Fibroblast of lung (primary cell): ENCODE data around the gene MYH1.

Experiments
- CTCF ChIP-seq, 2 donors: IDR thresholded peaks in 1 of 2; conservative IDR thresholded peaks in 1 of 2; 1 replicate in 1 of 2; 2 replicates in 1 of 2; pipeline ENCODE4 v1.5.1; 2011 to 2012; ENCODE audit warnings: low read length in 2 of 2, control low read depth in 1 of 2, inconsistent platforms in 1 of 2, low read depth in 1 of 2, mild to moderate bottlenecking in 1 of 2
- EZH2 ChIP-seq: IDR thresholded peaks from 2 replicates; pipeline ENCODE4 v1.5.1; 2012; ENCODE audit warnings: low read length, control low read depth, mild to moderate bottlenecking; ENCODE audit errors: missing control alignments

GRCh38 chr17:10556301-10557005 is 38.1 kb upstream of the MYH1 start:
- TF ChIP-seq CTCF (conservative IDR thresholded peaks at IDR 0.05 in 1 of 2, IDR thresholded peaks at IDR 0.05 in 1 of 2; ENCODE audit: low read depth in 1 of 2, low read length in 2 of 2): no peak
- no peak for TF ChIP-seq EZH2
